Osteocyte (in vitro differentiated cells): Measurements from ENCODE around the gene CEBPB. TPM values are rescaled to one million over a fixed set of nuclear protein-coding genes. Genes with fewer than 3 reads are reported as not detected.

Source experiments
- DNase-seq: peaks from one replicate; pipeline ENCODE4 v3.0.0; 2021; ENCODE audit warnings: mixed read lengths; ENCODE audit not compliant: unreplicated experiment; ENCODE audit errors: extremely low spot score
- H3K27ac Mint-ChIP-seq: one replicate; pipeline ENCODE4 v1.8.0; 2021; ENCODE audit warnings: mild to moderate bottlenecking, mixed read lengths; ENCODE audit not compliant: unreplicated experiment
- H3K27me3 Mint-ChIP-seq: one replicate; pipeline ENCODE4 v1.8.0; 2021; ENCODE audit warnings: mixed read lengths; ENCODE audit not compliant: unreplicated experiment
- H3K36me3 Mint-ChIP-seq: one replicate; pipeline ENCODE4 v1.8.0; 2021; ENCODE audit warnings: mixed read lengths; ENCODE audit not compliant: unreplicated experiment
- H3K4me1 Mint-ChIP-seq: one replicate; pipeline ENCODE4 v1.8.0; 2021; ENCODE audit warnings: mixed read lengths; ENCODE audit not compliant: unreplicated experiment
- H3K4me3 Mint-ChIP-seq: one replicate; pipeline ENCODE4 v1.8.0; 2021; ENCODE audit warnings: mild to moderate bottlenecking, moderate library complexity, mixed read lengths; ENCODE audit not compliant: unreplicated experiment
- H3K9me3 Mint-ChIP-seq: one replicate; pipeline ENCODE4 v1.8.0; 2021; ENCODE audit warnings: mixed read lengths; ENCODE audit not compliant: unreplicated experiment
- total RNA-seq: library from RNA; stranded (reverse); gene quantifications from 2 replicates; pipeline ENCODE4 v1.2.1, GENCODE V29; 2021
- TF ChIP-seq, protein P1 (sequence below): fragments of 200-600 bp; sonication (generic); IDR thresholded peaks from 2 replicates; pipeline ENCODE4 v1.5.0; 2021; ENCODE audit warnings: antibody characterized with exemption, mild to moderate bottlenecking, moderate library complexity

The CEBPB gene
- total RNA-seq, 1 donor from 2014 or later = 59.1 TPM

DNA sequence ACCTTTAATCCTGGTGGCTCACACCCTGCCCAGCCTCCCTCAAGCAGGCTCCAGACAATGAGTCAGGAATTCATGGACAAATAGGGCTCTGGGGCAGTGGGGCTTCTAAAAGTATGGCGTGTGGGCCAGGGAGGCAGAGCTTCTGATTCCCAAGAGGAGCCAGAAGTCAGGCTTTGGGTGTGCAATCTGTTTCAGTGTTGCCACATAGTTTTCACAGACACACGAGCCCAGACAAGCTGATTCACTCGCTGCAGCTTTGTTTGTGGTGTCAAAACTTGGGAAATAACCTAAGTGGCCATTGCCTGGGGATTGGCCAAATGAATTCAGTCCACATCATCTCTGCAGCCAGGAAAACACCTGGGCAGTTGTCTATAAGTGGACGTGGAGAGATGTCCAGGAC, 46.3 kb upstream of the CEBPB start:
- TF ChIP-seq, protein P1, sequence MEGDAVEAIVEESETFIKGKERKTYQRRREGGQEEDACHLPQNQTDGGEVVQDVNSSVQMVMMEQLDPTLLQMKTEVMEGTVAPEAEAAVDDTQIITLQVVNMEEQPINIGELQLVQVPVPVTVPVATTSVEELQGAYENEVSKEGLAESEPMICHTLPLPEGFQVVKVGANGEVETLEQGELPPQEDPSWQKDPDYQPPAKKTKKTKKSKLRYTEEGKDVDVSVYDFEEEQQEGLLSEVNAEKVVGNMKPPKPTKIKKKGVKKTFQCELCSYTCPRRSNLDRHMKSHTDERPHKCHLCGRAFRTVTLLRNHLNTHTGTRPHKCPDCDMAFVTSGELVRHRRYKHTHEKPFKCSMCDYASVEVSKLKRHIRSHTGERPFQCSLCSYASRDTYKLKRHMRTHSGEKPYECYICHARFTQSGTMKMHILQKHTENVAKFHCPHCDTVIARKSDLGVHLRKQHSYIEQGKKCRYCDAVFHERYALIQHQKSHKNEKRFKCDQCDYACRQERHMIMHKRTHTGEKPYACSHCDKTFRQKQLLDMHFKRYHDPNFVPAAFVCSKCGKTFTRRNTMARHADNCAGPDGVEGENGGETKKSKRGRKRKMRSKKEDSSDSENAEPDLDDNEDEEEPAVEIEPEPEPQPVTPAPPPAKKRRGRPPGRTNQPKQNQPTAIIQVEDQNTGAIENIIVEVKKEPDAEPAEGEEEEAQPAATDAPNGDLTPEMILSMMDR = no peak
- H3K36me3 Mint-ChIP-seq = peaks cover 33% of the 10 kb centered on the region
- peak overlapping the region; percentile 91 for H3K27ac Mint-ChIP-seq
- no peaks in the 10 kb centered on the region for H3K27me3 Mint-ChIP-seq
- H3K4me3 Mint-ChIP-seq = no peak overlapping the region
- H3K9me3 Mint-ChIP-seq = no peaks in the 10 kb centered on the region
- peaks cover 66% of the 10 kb centered on the region for H3K4me1 Mint-ChIP-seq
- no peak for DNase-seq

DNA sequence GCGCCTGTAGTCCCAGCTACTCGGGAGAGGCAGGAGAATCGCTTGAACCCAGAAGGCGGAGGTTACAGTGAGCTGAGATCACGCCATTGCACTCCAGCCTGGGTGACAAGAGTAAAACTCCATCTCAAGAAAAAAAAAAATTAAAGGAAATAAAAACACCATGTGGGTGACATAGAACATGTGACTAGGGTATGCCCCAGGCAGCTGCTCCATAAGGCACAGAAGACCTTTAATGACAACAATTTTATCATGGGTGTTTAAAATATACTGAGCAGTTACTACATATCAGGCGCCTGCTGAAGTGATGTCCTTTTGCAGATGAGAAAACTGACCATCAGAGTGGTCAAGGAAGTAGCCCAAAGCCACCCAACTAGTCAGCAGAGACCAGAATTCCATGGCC, 45.1 kb upstream of the CEBPB start:
- H3K4me1 Mint-ChIP-seq = peaks cover 65% of the 10 kb centered on the region
- no peaks in the 10 kb centered on the region for H3K27me3 Mint-ChIP-seq
- H3K27ac Mint-ChIP-seq = peak overlapping the region; percentile 91
- H3K36me3 Mint-ChIP-seq = peaks cover 26% of the 10 kb centered on the region
- no peak for DNase-seq
- TF ChIP-seq, protein P1 = no peak
- no peaks in the 10 kb centered on the region for H3K9me3 Mint-ChIP-seq
- no peak overlapping the region for H3K4me3 Mint-ChIP-seq

DNA sequence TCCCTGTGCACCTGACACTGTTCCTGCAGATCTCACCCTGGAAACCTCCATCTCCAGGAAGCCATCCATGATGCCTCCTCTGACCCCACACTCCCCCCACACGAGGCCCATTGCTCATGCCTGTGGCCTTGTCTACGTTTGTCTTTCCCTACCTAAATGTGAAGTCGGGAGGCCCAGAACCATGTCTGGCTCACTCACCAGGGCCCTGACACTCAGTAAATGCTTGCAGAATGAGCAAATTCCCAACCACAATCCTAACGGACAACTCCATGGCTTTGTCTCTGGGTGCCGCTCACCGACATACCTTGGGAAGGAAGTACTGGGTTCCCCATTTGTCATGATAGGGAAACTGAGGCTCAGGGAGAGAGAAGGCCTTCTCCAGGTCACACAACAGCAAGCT, 44.4 kb upstream of the CEBPB start:
- Mint-ChIP-seq H3K27me3 (no peaks in the 10 kb centered on the region), H3K27ac (peak overlapping the region; percentile 91), H3K4me1 (peaks cover 70% of the 10 kb centered on the region), H3K9me3 (no peaks in the 10 kb centered on the region), H3K4me3 (no peak overlapping the region), H3K36me3 (peaks cover 28% of the 10 kb centered on the region)
- TF ChIP-seq, protein P1 = no peak
- DNase-seq = no peak

DNA sequence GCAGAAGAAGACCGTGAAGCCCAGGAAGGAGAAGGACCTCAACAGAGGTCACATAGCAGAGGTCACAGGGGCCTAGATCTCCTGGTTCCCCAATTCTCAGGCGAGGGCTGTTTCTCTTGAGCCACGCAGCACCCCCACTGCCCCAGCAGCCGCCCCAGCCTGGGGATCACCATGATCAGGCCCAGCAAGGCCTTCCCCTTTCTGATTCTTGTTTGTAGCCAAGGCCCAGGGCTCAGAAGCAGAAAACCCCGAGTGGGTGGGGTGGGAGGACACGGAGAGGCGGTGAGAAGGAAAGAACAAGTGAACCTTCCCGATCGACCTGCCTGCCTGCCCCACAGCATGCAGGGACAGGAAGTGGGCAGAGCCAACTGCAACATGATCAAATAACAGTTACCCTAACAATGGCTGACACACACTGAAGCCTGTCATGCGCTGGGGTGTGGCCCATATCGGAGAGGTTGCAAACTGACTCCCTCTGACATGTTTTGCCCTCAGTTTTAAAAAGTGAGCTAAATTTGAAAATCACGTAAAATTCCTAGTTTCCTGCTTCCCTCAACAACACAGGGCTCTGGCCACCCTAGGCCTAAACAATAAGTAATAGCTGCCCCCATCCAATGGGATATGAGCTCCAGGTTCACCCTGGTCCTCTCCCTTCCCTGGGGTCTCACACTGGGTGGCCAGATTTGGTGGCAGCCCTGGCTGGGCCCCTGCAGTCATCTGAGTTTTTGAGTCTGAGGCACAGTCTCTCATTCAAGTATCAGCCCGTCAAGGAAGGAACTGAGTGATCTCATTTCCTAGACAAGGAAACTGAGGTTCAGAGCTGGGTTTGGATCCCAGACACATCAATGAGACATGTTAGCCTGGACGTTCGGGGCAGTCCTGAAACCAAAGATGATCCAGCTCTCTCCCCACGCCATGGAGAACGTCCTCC, 43.6 kb upstream of the CEBPB start:
- DNase-seq = no peak
- H3K4me1 Mint-ChIP-seq = peaks cover 75% of the 10 kb centered on the region

More for the DNA sequence above, 43.6 kb upstream of the CEBPB start:
- Mint-ChIP-seq H3K4me3 (peak overlapping the region; percentile 32), H3K27ac (peak overlapping the region; percentile 91), H3K27me3 (no peaks in the 10 kb centered on the region), H3K9me3 (no peaks in the 10 kb centered on the region), H3K36me3 (peaks cover 24% of the 10 kb centered on the region)
- TF ChIP-seq, protein P1 = no peak
